SU-DHL-6 (cell line): ENCODE measurements around the gene PTPRCAP.

Source experiments
- H2AFZ ChIP-seq: fragments of 200-600 bp; sonication (generic); 2 replicates; pipeline ENCODE4 v1.6.1; 2014; ENCODE audit warnings: low read depth, mild to moderate bottlenecking, moderate library complexity, mixed read lengths, antibody characterized with exemption, low read length; ENCODE audit not compliant: severe bottlenecking
- H3F3A ChIP-seq: fragments of 200-600 bp; shearing (Covaris generic); 2 replicates; pipeline ENCODE4 v1.6.0; 2016; ENCODE audit warnings: antibody characterized with exemption, mild to moderate bottlenecking; ENCODE audit not compliant: insufficient read depth
- H3K27ac ChIP-seq: fragments of 200-600 bp; sonication (generic); 2 replicates; pipeline ENCODE4 v1.5.1; 2016; ENCODE audit warnings: low read depth, mild to moderate bottlenecking, low read length, moderate library complexity, mixed read lengths
- H3K27me3 ChIP-seq: fragments of 200-600 bp; sonication (generic), shearing (Covaris generic); 2 replicates; pipeline ENCODE4 v1.6.0; 2014; ENCODE audit warnings: mild to moderate bottlenecking, low read length
- H3K36me3 ChIP-seq: fragments of 200-600 bp; sonication (generic); 2 replicates; pipeline ENCODE4 v1.6.1; 2014; ENCODE audit warnings: mild to moderate bottlenecking, low read length, mixed read lengths
- H3K4me2 ChIP-seq: fragments of 300-600, 200-600 bp; shearing (Covaris generic), sonication (generic); 2 replicates; pipeline ENCODE4 v1.6.0; 2014; ENCODE audit warnings: low read length, low read depth, mild to moderate bottlenecking; ENCODE audit not compliant: poor library complexity, severe bottlenecking
- H3K4me3 ChIP-seq: fragments of 200-600 bp; sonication (generic); 2 replicates; pipeline ENCODE4 v1.5.1; 2014; ENCODE audit warnings: antibody characterized with exemption, low read length, mild to moderate bottlenecking, mixed read lengths; ENCODE audit not compliant: insufficient read depth, poor library complexity, severe bottlenecking
- H3K79me2 ChIP-seq: fragments of 200-600 bp; sonication (generic); 2 replicates; pipeline ENCODE4 v1.6.1; 2014; ENCODE audit warnings: mild to moderate bottlenecking, low read length, moderate library complexity; ENCODE audit not compliant: insufficient read depth
- H3K9ac ChIP-seq: fragments of 200-600 bp; sonication (generic); 2 replicates; pipeline ENCODE4 v1.7.0; 2014; ENCODE audit warnings: mild to moderate bottlenecking, low read length
- H3K9me2 ChIP-seq: fragments of 200-600 bp; sonication (generic); replicated peaks from 2 replicates; pipeline ENCODE4 v1.6.1; 2014; ENCODE audit warnings: low read length; ENCODE audit not compliant: insufficient read depth
- H3K9me3 ChIP-seq: fragments of 200-600 bp; sonication (generic); 2 replicates; pipeline ENCODE4 v1.6.1; 2014; ENCODE audit warnings: low read length, mixed read lengths; ENCODE audit not compliant: insufficient read depth
- H4K20me1 ChIP-seq: fragments of 200-600 bp; sonication (generic); 2 replicates; pipeline ENCODE4 v1.6.1; 2014; ENCODE audit warnings: low read depth, mild to moderate bottlenecking, antibody characterized with exemption, low read length, moderate library complexity, mixed read lengths
- CTCF ChIP-seq: fragments of 200-600 bp; sonication (generic); IDR thresholded peaks from one replicate; pipeline ENCODE4 v1.5.1; 2017; ENCODE audit warnings: antibody characterized with exemption, mild to moderate bottlenecking, low read length, moderate library complexity; ENCODE audit not compliant: insufficient read depth, poor library complexity, severe bottlenecking
- EZH2phosphoT487 ChIP-seq: fragments of 200-600 bp; sonication (generic), shearing (Covaris generic); conservative IDR thresholded peaks from 2 replicates; pipeline ENCODE4 v1.6.1; 2018; ENCODE audit warnings: mild to moderate bottlenecking, antibody characterized with exemption, low read length, moderate library complexity, mixed read lengths

Gene PTPRCAP

GRCh38 chr11:67458266-67458665 is 20.8 kb upstream of the PTPRCAP start:
- H3K9me2 ChIP-seq: no peaks in the 10 kb centered on the region
- H3F3A ChIP-seq: peaks cover 37% of the 10 kb centered on the region
- no peaks in the 10 kb centered on the region for H3K9me3 ChIP-seq
- no peaks in the 10 kb centered on the region for H3K36me3 ChIP-seq
- no peaks in the 10 kb centered on the region for H3K79me2 ChIP-seq
- H3K27ac ChIP-seq: peak overlapping the region; percentile 99
- peak overlapping the region; percentile 54; the same call in 1 of the 2 replicates for H3K9ac ChIP-seq
- no peaks in the 10 kb centered on the region for H3K27me3 ChIP-seq
- H3K4me2 ChIP-seq: no peak overlapping the region
- H3K4me3 ChIP-seq: no peak overlapping the region
- H4K20me1 ChIP-seq: no peaks in the 10 kb centered on the region
- TF ChIP-seq CTCF: no peak
- no peak for TF ChIP-seq EZH2phosphoT487
- no peak overlapping the region for H2AFZ ChIP-seq

- Histone ChIP-seq H3K79me2 (no peaks in the 10 kb centered on the region), H3K9me2 (no peaks in the 10 kb centered on the region), H3K27ac (no peak overlapping the region), H3K4me2 (no peak overlapping the region), H3F3A (peaks cover 35% of the 10 kb centered on the region), H3K4me3 (no peak overlapping the region), H4K20me1 (no peaks in the 10 kb centered on the region), H3K36me3 (no peaks in the 10 kb centered on the region), H3K9ac (no peak overlapping the region), H3K9me3 (no peaks in the 10 kb centered on the region), H2AFZ (no peak overlapping the region), H3K27me3 (no peaks in the 10 kb centered on the region)
- TF ChIP-seq EZH2phosphoT487 (no peak), CTCF (no peak)
These were observed 20.0 kb upstream of the PTPRCAP start for GRCh38 chr11:67457453-67457852.

GRCh38 chr11:67456068-67456705 is 18.7 kb upstream of the PTPRCAP start:
- no peaks in the 10 kb centered on the region for H3K36me3 ChIP-seq
- H3K79me2 ChIP-seq: no peaks in the 10 kb centered on the region
- no peaks in the 10 kb centered on the region for H3K9me3 ChIP-seq
- peaks cover 26% of the 10 kb centered on the region for H3F3A ChIP-seq
- no peak overlapping the region for H3K9ac ChIP-seq
- no peak overlapping the region for H3K27ac ChIP-seq
- TF ChIP-seq CTCF: no peak
- TF ChIP-seq EZH2phosphoT487: no peak
- no peak overlapping the region for H3K4me2 ChIP-seq
- H3K27me3 ChIP-seq: no peaks in the 10 kb centered on the region
- H2AFZ ChIP-seq: no peak overlapping the region
- H3K9me2 ChIP-seq: no peaks in the 10 kb centered on the region
- H3K4me3 ChIP-seq: no peak overlapping the region
- no peaks in the 10 kb centered on the region for H4K20me1 ChIP-seq
